ENCODE measurements around the gene TSPAN4. TPM values are rescaled to one million over a fixed set of nuclear protein-coding genes. Genes with fewer than 3 reads are reported as not detected.

TSPAN4 gene
- total and polyA plus RNA-seq, 10 of the 15 experiments (the other 5 are each of a cell fraction or from before 2014, with no cell fraction given): 0.37 to 14.0 (median 8.5) TPM; not detected in 1

GRCh38 chr11:846496-847098 lies 3.9 kb downstream of the TSPAN4 start (continued):
- TF ChIP-seq IRF3 (IDR thresholded peaks at IDR 0.05): no peak
- TF ChIP-seq SIX5 (IDR thresholded peaks at IDR 0.05; ENCODE audit: low read depth, low read length, severe bottlenecking): no peak
- no peak for TF ChIP-seq DPF2 (IDR thresholded peaks at IDR 0.05)
- no peak for TF ChIP-seq CBX5 (IDR thresholded peaks at IDR 0.05; ENCODE audit: low read depth)
- TF ChIP-seq CHD2 (IDR thresholded peaks at IDR 0.05; ENCODE audit: borderline replicate concordance, low read depth, low read length): no peak
- TF ChIP-seq USF2 (IDR thresholded peaks at IDR 0.05; ENCODE audit: borderline replicate concordance, low read depth, low read length): no peak

GRCh38 chr11:847876-848275 lies 5.2 kb downstream of the TSPAN4 start:
- H3K79me2 ChIP-seq (ENCODE audit: control insufficient read depth, insufficient read depth, low read length): no peaks in the 10 kb centered on the region
- POLR2A ChIA-PET: interaction anchor here (1.0 kb wide), 1 partner anchor 21 kb away, joined by 3 read pairs; no protein-coding TSS in a partner anchor
- CTCF ChIA-PET: interaction anchor here (0.9 to 3.4 kb wide), 5 partner anchors 17 to 207 kb away, joined by 3 to 23 read pairs (median 3); no protein-coding TSS in a partner anchor
- DNase-seq (ENCODE audit: low read depth, low spot score) (no peak), FAIRE-seq (no peak), ATAC-seq (no peak)
- H3K36me3 ChIP-seq (ENCODE audit: control insufficient read depth in 2 of 2, insufficient read depth in 2 of 2, low read length in 1 of 2): no peaks in the 10 kb centered on the region
- no peak overlapping the region for H3K4me3 ChIP-seq
- H3K4me2 ChIP-seq (ENCODE audit: control insufficient read depth, insufficient read depth): no peak overlapping the region
- H3K27me3 ChIP-seq (replicated peaks in 1 of 2; ENCODE audit: control insufficient read depth in 2 of 2, insufficient read depth in 2 of 2, low read length in 1 of 2): no peaks in the 10 kb centered on the region; a peak in 1 of 4 replicates
- SMC1A ChIA-PET (ENCODE audit: uncharacterized antibody, unreplicated experiment): no interaction called here
- in situ Hi-C loops (cut with MboI): loop anchor here (10.0 kb wide), 2 partner anchors 207 to 1007 kb away; partner anchors contain the start of gene LSP1
- H3K9ac ChIP-seq (ENCODE audit: control insufficient read depth, insufficient read depth, low read length): no peak overlapping the region
- intact Hi-C loops (cut with micrococcal nuclease; ENCODE audit: unreplicated experiment): loop anchor here (1.0 kb wide), 1 partner anchor 203 kb away; no protein-coding TSS in a partner anchor
- no TSS peak for BruUV-seq (replicated peaks)
- no peaks in the 10 kb centered on the region for H4K20me1 ChIP-seq (ENCODE audit: control insufficient read depth, insufficient read depth)
- no peaks in the 10 kb centered on the region for H3K9me3 ChIP-seq (replicated peaks; ENCODE audit: control insufficient read depth, insufficient read depth, low read length)
- H3K4me1 ChIP-seq (ENCODE audit: control insufficient read depth, insufficient read depth, low read length): peaks cover 8% of the 10 kb centered on the region
- WGBS (ENCODE audit: insufficient coverage, insufficient replicate concordance, low lambda C conversion rate, missing lambda C conversion rate): 42% methylated on average over 18 of the region's 18 CpGs
- RAD21 ChIA-PET (ENCODE audit: unreplicated experiment): interaction anchor here (1.3 kb wide), 1 partner anchor 39 kb away, joined by 3 read pairs; the partner anchor contains the start of gene RPLP2
- H3K27ac ChIP-seq (ENCODE audit: control insufficient read depth, insufficient read depth): no peak overlapping the region
- H2AFZ ChIP-seq (ENCODE audit: control insufficient read depth, low read depth, low read length): no peak overlapping the region
- TF ChIP-seq ZBTB33 (IDR thresholded peaks at IDR 0.05) (no peak), SP1 (IDR thresholded peaks at IDR 0.05; ENCODE audit: low read depth, low read length) (no peak), CBX3 (IDR thresholded peaks at IDR 0.05; ENCODE audit: borderline replicate concordance, low read depth) (no peak), E2F8 (IDR thresholded peaks at IDR 0.05; ENCODE audit: low read depth, partially characterized antibody) (no peak), SMAD1 (IDR thresholded peaks at IDR 0.05; ENCODE audit: low read depth, partially characterized antibody) (no peak), MYC (IDR thresholded peaks at IDR 0.05; ENCODE audit: insufficient read depth, insufficient read length, insufficient replicate concordance, low read length, severe bottlenecking) (no peak), MLLT1 (IDR thresholded peaks at IDR 0.05) (no peak)
